ENCODE measurements around the gene MAP3K8. TPM values are rescaled to one million over a fixed set of nuclear protein-coding genes. Genes with fewer than 3 reads are reported as not detected.
A peak's percentile ranks its signal among the peaks of the same experiment; 100 is the strongest.

MAP3K8 gene
- total and polyA plus RNA-seq, 4 donors = 37.0 to 77.9 (median 50.5) TPM

DNA sequence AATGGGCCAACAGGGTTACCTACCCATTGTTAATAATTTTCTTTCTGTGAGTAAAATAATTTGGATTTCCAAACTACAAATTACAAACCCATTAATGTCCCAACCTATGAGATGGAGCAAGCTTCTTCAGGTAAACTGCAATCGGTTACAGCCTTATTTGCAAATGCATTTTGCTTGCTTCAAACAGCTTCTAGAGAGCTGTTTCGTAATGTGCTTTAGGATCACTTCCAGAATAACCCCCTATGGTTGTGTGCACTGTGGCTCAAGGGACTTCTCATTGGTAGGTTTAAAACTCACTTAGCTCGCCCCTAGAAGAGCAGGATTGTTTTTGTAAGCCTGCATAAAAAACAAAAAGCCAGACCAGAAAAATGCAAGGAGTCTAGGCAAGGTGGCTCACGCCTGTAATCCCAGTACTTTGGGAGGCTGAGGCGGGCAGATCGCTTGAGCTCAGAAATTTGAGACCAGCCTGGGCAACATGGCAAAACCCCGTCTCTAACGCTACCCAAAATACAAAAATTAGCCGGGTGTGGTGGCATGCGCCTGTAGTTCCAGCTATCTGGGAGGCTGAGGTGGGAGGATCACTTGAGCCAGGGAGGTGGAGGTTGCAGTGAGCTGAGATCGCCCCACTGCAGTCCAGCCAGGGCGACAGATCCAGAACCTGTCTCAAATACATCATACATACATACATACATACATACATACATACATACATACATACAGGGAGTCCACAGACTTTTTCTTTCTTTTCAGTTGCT lies 3.3 kb upstream of the MAP3K8 start:
- no peaks in the 10 kb centered on the region for H3K36me3 ChIP-seq (ENCODE audit: control insufficient read depth in 4 of 4, insufficient read depth in 4 of 4, low read length in 4 of 4)
- H3K4me3 ChIP-seq = no peak overlapping the region
- H3K27ac ChIP-seq (ENCODE audit: low read depth in 1 of 2, low read length in 1 of 2) = peak overlapping the region; percentile 55 to 84
- no peak overlapping the region for H3K9ac ChIP-seq (ENCODE audit: insufficient read depth in 1 of 2, low read length in 2 of 2)
- H3K4me1 ChIP-seq (ENCODE audit: control insufficient read depth in 5 of 5, insufficient read depth in 5 of 5, low read length in 5 of 5) = peaks cover 6 to 13% (median 9%) of the 10 kb centered on the region in 5 donors
- H3K27me3 ChIP-seq (ENCODE audit: control insufficient read depth in 3 of 3, insufficient read depth in 3 of 3, low read length in 2 of 3) = no peaks in the 10 kb centered on the region
- ATAC-seq (ENCODE audit: insufficient read depth, low FRiP score) = no peak
- H3K9me3 ChIP-seq (ENCODE audit: control insufficient read depth in 4 of 4, insufficient read depth in 3 of 4, low read length in 3 of 4) = no peaks in the 10 kb centered on the region
- WGBS, 2 donors = 77 to 86% methylated on average over 12 of the region's 12 CpGs
- TF ChIP-seq, protein P1, sequence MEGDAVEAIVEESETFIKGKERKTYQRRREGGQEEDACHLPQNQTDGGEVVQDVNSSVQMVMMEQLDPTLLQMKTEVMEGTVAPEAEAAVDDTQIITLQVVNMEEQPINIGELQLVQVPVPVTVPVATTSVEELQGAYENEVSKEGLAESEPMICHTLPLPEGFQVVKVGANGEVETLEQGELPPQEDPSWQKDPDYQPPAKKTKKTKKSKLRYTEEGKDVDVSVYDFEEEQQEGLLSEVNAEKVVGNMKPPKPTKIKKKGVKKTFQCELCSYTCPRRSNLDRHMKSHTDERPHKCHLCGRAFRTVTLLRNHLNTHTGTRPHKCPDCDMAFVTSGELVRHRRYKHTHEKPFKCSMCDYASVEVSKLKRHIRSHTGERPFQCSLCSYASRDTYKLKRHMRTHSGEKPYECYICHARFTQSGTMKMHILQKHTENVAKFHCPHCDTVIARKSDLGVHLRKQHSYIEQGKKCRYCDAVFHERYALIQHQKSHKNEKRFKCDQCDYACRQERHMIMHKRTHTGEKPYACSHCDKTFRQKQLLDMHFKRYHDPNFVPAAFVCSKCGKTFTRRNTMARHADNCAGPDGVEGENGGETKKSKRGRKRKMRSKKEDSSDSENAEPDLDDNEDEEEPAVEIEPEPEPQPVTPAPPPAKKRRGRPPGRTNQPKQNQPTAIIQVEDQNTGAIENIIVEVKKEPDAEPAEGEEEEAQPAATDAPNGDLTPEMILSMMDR (IDR thresholded peaks at IDR 0.05; ENCODE audit: control extremely low read depth, extremely low read depth) = no peak
- DNase-seq = peak in 1 of 3 donors; percentile 25

DNA sequence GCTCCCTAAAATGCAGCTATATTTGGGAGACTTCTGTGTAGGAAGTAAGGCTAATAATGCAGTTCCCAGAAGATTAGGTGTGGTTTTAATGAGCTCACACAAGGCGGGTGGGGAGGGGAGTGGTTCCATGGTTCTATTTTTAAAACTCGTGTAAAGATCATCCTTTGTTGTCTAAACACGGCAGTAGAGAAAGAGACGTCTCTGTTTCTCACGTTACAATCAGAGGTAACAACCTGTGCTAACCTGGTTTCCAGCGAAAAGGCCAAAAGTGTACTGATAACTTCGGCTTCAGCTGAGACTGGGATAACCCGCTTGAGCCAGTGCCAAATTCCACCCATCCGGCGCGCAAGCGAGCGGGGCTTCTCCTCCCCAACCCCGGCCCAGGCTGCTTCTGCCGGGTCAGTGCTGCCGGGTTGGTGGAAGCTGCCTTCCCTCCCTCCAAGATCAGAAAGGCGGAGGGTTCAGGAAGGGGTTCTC lies 2.5 kb upstream of the MAP3K8 start:
- no peak for ATAC-seq (ENCODE audit: insufficient read depth, low FRiP score)
- Histone ChIP-seq H3K27me3 (ENCODE audit: control insufficient read depth in 3 of 3, insufficient read depth in 3 of 3, low read length in 2 of 3) (no peaks in the 10 kb centered on the region), H3K4me3 (no peak overlapping the region), H3K9ac (ENCODE audit: insufficient read depth in 1 of 2, low read length in 2 of 2) (no peak overlapping the region), H3K27ac (ENCODE audit: low read depth in 1 of 2, low read length in 1 of 2) (peak overlapping the region; percentile 55 to 84), H3K36me3 (ENCODE audit: control insufficient read depth in 4 of 4, insufficient read depth in 4 of 4, low read length in 4 of 4) (no peaks in the 10 kb centered on the region), H3K4me1 (ENCODE audit: control insufficient read depth in 5 of 5, insufficient read depth in 5 of 5, low read length in 5 of 5) (peaks cover 6 to 20% (median 11%) of the 10 kb centered on the region in 5 donors), H3K9me3 (ENCODE audit: control insufficient read depth in 4 of 4, insufficient read depth in 3 of 4, low read length in 3 of 4) (no peaks in the 10 kb centered on the region)
- DNase-seq = peak in 2 of 3 donors; percentile 24 to 49
- TF ChIP-seq, protein P1 (IDR thresholded peaks at IDR 0.05; ENCODE audit: control extremely low read depth, extremely low read depth) = no peak
- 35 to 59% methylated on average over 17 of the region's 17 CpGs for WGBS, 2 donors

DNA sequence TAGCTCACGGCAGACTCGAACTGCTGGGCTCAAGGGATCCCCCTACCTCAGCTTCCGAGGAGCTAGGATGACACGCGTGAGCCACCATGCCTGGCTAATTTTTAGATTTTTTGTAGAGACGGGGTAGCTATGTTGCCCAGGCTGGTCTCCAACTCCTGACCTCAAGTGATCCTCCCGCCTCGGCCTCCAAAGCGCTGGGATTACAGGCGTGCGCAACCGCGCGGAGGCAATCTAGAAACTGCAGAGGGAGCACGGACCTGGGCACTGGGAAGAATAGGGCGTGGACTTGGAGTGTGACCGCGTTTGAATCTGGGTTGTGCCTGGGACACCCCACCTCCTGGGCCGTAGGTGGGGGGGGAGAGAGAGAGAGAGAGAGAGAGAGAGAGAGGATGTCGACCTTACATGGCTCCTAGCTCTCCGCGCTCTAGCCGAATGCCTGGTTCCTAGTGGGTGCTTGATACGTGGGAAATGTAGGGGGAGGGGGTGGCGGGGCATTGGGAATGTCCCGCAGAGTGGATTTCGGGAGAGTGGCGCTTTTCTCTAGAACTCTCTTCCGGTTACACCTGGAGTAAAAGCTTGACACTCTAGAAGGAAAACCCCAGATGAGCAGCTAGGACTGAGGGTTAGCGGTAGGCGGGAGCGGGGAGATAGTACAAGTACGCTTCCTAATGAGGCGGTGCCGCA lies 1.2 kb upstream of the MAP3K8 start:
- peak in 1 of 3 donors; percentile 46 for DNase-seq
- H3K36me3 ChIP-seq (ENCODE audit: control insufficient read depth in 4 of 4, insufficient read depth in 4 of 4, low read length in 4 of 4) = peaks cover 0 to 2% (median 0%) of the 10 kb centered on the region in 4 donors
- no peaks in the 10 kb centered on the region for H3K9me3 ChIP-seq (ENCODE audit: control insufficient read depth in 4 of 4, insufficient read depth in 3 of 4, low read length in 3 of 4)
- TF ChIP-seq, protein P1 (IDR thresholded peaks at IDR 0.05; ENCODE audit: control extremely low read depth, extremely low read depth) = no peak
- H3K4me3 ChIP-seq = peak overlapping the region; percentile 42
- WGBS, 2 donors = 33 to 37% methylated on average over 33 to 35 of the region's 35 CpGs
- H3K27me3 ChIP-seq (ENCODE audit: control insufficient read depth in 3 of 3, insufficient read depth in 3 of 3, low read length in 2 of 3) = no peaks in the 10 kb centered on the region
- H3K9ac ChIP-seq (ENCODE audit: insufficient read depth in 1 of 2, low read length in 2 of 2) = peak overlapping the region; percentile 86 to 89
- peak overlapping the region; percentile 99 for H3K27ac ChIP-seq (ENCODE audit: low read depth in 1 of 2, low read length in 1 of 2)
- peak; percentile 0 for ATAC-seq (ENCODE audit: insufficient read depth, low FRiP score)
- H3K4me1 ChIP-seq (ENCODE audit: control insufficient read depth in 5 of 5, insufficient read depth in 5 of 5, low read length in 5 of 5) = peaks cover 11 to 28% (median 16%) of the 10 kb centered on the region in 5 donors
